OCI-LY3 (cell line): ENCODE results near the gene SH3GL1.

Experiments
- CTCF ChIP-seq: fragments of 200-600, 300-600 bp; sonication (generic); IDR thresholded peaks from 2 replicates; pipeline ENCODE4 v1.5.1; 2014; ENCODE audit warnings: antibody characterized with exemption, low read length, low read depth
- EZH2phosphoT487 ChIP-seq: fragments of 200-600 bp; shearing (Covaris generic); IDR thresholded peaks from 2 replicates; pipeline ENCODE4 v1.6.1; 2018; ENCODE audit warnings: antibody characterized with exemption, mixed run types, low read depth

GRCh38 chr19:4370418-4371041 is 29.8 kb downstream of the SH3GL1 start:
- TF ChIP-seq CTCF (no peak), EZH2phosphoT487 (no peak)
